ENCODE data around the gene MUC22.
"Not testable (repeated sequence)": the region's sequence is repeated elsewhere in the genome, so short reads cannot be mapped to it uniquely, and the experiment has no call there.

The MUC22 gene

DNA sequence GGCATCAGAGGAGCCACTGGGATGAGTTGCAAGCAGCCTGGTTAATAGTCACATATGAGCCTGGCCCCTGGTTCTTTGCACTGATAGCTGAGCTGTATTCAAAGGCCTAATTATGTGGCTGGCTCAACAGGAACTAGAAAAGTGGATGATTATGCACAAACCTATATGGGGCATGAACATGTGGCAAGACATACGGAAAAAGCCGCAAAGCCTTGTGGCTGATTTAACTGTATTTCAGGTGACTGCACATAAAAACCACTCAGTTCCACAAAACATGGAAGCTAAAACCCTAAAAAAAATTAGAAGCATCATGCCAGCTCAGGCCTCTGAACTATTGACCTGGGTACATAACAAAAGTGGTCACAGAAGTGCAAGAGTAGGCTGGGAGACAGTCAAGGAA is 13.0 kb upstream of the MUC22 start:
- in situ Hi-C loops (cut with MboI; ENCODE audit: low sequenced_read_pairs): no loop called here

DNA sequence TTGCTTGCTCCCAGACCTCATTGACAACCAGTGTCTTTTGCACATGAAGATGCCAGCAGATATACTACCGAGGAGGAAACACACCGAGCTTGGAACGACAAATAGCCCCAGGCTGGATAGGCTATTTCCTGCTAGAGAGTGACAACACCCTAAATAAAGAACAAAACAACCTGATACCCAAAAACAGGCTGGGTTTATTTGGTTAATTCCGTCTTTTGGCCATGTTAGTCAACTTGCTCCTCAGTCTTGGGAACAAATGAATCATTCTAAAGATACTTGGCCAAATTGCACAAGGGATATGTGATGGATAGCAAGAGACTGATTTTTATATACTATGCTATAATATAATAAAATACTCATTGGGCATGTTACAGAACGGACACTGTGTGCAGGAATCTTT is 11.5 kb upstream of the MUC22 start:
- in situ Hi-C loops (cut with MboI; ENCODE audit: low sequenced_read_pairs): no loop called here

DNA sequence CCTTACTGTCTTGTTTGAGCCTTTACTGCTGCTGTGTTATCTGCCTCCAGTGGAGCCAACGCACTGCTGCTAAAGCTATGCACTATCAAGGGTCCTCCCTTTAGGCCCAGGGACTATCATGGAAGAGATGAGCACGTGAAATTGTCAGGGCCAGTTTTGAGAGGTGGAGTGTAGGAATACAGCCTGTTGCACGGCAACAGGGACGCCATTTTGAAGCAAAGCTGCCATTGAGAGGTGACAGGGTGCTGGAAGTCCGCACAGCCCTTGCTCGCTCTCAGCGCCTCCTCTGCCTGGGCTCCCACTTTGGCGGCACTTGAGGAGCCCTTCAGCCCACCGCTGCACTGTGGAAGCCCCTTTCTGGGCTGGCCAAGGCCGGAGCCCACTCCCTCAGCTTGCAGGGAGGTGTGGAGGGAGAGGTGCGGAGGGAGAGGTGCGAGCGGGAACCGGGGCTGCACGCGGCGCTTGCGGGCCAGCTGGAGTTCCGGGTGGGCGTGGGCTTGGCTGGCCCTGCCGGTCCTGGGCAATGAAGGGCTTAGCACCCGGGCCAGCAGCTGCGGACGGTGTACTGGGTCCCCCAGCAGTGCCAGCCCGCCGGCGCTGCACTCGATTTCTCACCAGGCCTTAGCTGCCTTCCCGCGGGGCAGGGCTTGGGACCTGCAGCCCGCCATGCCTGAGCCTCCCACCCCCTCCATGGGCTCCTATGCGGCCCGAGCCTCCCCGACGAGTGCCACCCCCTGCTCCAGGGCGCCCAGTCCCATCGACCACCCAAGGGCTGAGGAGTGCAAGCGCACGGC is 10.0 kb upstream of the MUC22 start:
- in situ Hi-C loops (cut with MboI; ENCODE audit: low sequenced_read_pairs): not testable (repeated sequence)

- in situ Hi-C loops (cut with MboI; ENCODE audit: low sequenced_read_pairs): no loop called here
Observed at GRCh38 chr6:31001281-31001888, 8.9 kb upstream of the MUC22 start.

- in situ Hi-C loops (cut with MboI; ENCODE audit: low sequenced_read_pairs): no loop called here
Observed at GRCh38 chr6:31002471-31002870, 7.8 kb upstream of the MUC22 start.

DNA sequence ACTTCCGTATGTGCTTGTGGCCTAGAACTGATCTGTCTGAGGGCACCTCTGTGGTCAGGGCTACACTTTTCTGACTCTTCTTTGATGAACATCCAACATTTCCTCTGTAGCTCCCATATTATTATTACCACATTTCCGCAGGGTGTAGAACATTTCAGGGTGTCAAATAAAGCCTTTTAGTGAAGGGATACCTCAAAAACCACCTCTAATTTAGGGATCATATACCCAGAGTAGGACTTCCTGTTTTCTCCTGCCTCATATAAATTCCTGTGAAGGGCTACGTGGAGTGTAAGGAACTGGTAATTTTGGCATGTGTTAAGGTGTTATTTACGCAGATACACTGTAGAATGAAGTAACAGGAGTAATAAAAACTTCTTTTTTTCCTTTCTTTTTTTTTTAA is 5.5 kb upstream of the MUC22 start:
- in situ Hi-C loops (cut with MboI; ENCODE audit: low sequenced_read_pairs): no loop called here

GRCh38 chr6:31005249-31006020 is 4.8 kb upstream of the MUC22 start:
- in situ Hi-C loops (cut with MboI; ENCODE audit: low sequenced_read_pairs): no loop called here

DNA sequence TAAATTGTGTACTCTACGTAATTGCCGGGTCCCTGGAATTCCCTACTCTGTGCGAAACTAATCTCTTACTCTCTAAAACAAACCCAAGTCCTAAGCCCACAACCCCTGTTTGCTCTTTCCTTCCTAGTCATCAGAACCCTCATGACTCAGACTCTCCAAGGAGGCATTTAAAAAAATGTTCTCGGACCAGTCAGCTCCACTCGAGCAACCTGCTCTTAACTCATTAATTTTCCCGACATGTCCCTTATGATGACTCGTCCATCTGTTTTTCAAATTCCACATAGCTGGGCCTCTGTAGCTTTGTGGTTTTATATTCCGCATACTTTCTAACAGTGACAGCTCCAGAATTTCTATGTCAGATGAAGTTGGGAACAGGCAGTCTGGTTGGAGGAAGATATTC is 2.6 kb upstream of the MUC22 start:
- in situ Hi-C loops (cut with MboI; ENCODE audit: low sequenced_read_pairs): no loop called here

DNA sequence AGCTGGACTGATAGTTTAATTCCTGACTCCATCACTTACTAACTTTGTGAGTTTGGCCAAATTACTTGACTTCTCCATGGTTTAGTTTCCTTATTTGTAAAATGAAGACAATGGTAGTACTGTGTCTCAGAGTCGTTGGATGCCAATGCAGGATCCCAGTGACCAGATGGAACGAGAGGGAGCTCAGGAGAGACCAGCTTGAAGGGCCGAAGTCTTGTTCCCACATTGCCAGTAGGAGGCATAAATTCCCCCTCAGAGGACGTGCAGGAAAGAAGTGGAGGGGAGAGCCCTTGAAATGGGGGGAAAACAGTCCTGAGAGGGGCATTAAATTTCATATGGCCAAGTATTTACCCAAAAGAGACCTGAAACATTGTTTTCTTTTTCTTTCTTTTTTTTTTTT is 2.1 kb upstream of the MUC22 start:
- in situ Hi-C loops (cut with MboI; ENCODE audit: low sequenced_read_pairs): no loop called here

DNA sequence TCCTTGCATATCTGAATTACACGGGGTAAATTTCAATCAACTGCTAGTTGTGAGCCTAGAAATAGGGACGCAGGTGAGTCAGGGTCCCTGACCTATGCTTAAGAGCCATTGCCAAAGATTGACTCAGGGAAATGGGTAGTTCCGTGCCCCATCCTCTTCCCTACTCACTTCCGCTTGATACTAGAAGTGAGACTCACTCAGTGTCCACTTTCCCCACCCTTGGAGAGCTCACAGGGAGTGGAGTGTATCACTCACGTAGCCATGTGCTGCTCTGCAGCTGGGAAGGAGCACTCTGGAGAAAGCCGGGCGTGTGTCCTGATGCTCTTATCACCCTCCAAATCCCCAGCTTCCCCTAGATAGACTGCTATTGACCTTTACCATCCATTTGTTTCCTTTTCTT is 543 bp upstream of the MUC22 start:
- in situ Hi-C loops (cut with MboI; ENCODE audit: low sequenced_read_pairs): no loop called here

GRCh38 chr6:31011153-31011552 is 879 bp downstream of the MUC22 start:
- in situ Hi-C loops (cut with MboI; ENCODE audit: low sequenced_read_pairs): no loop called here

- in situ Hi-C loops (cut with MboI; ENCODE audit: low sequenced_read_pairs): no loop called here
Observed at GRCh38 chr6:31016659-31017299, 6.5 kb downstream of the MUC22 start.

- in situ Hi-C loops (cut with MboI; ENCODE audit: low sequenced_read_pairs): not testable (repeated sequence)
Observed at GRCh38 chr6:31017436-31017835, 7.2 kb downstream of the MUC22 start.

GRCh38 chr6:31020057-31020456 is 9.8 kb downstream of the MUC22 start:
- in situ Hi-C loops (cut with MboI; ENCODE audit: low sequenced_read_pairs): no loop called here

- in situ Hi-C loops (cut with MboI; ENCODE audit: low sequenced_read_pairs): not testable (repeated sequence)
Observed at GRCh38 chr6:31020631-31021255, 10.5 kb downstream of the MUC22 start.

- in situ Hi-C loops (cut with MboI; ENCODE audit: low sequenced_read_pairs): not testable (repeated sequence)
Observed at GRCh38 chr6:31021705-31022531, 11.6 kb downstream of the MUC22 start.

- in situ Hi-C loops (cut with MboI; ENCODE audit: low sequenced_read_pairs): no loop called here
Observed at GRCh38 chr6:31025595-31025994, 15.3 kb downstream of the MUC22 start.

GRCh38 chr6:31031095-31031494 is 20.8 kb downstream of the MUC22 start:
- in situ Hi-C loops (cut with MboI; ENCODE audit: low sequenced_read_pairs): no loop called here

DNA sequence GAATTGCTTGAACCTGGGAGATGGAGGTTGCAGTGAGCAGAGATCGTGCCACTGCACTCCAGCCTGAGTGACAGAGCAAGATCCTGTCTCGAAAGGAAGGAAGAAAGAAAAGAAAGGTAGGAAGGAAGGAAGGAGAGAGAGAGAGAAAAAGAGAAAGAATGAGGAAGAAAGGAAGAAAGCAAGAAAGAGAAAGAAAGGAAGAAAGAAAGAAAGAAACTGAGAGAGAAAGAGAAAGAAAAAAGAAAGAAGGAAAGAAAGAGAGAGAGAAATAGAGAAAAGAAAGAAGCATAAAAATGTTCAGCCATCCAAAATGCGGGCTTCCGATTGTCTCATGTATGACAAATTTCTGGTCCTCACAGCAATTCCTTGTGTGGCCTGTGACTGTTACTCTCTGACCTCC is 22.8 kb downstream of the MUC22 start:
- in situ Hi-C loops (cut with MboI; ENCODE audit: low sequenced_read_pairs): no loop called here

- in situ Hi-C loops (cut with MboI; ENCODE audit: low sequenced_read_pairs): no loop called here
Observed at GRCh38 chr6:31035862-31036497, 25.7 kb downstream of the MUC22 start.
